AG08395 (cell line): ENCODE measurements around the gene SPX.
A peak's percentile ranks its signal among the peaks of the same experiment; 100 is the strongest.

Experiments used
- DNase-seq: peaks from one replicate; pipeline ENCODE4 v3.0.0; 2012; ENCODE audit warnings: mixed read lengths, low spot score

The SPX gene

GRCh38 chr12:21526053-21526452 is at the start of gene SPX:
Gene SPX, plus strand, starts transcription at chr12:21526296. Its CDS starts 177 bp downstream, at chr12:21526473.
- no peak for DNase-seq

- peak; percentile 43 for DNase-seq
Measured at GRCh38 chr12:21476949-21477348, 49.1 kb upstream of the SPX start.

GRCh38 chr12:21478756-21479455 is 47.2 kb upstream of the SPX start:
- DNase-seq, result no peak

GRCh38 chr12:21483531-21483930 is 42.6 kb upstream of the SPX start:
- DNase-seq, result no peak

- DNase-seq, result no peak
Measured at GRCh38 chr12:21485998-21486397, 40.1 kb upstream of the SPX start.

GRCh38 chr12:21499765-21500164 is 26.3 kb upstream of the SPX start:
- DNase-seq, result no peak

GRCh38 chr12:21500786-21501257 is 25.3 kb upstream of the SPX start:
- DNase-seq, result no peak

GRCh38 chr12:21501258-21502163 is 24.6 kb upstream of the SPX start, which contains the start of the genes GOLT1B and RECQL:
Gene GOLT1B, plus strand, starts transcription at chr12:21501789. Its CDS starts 135 bp downstream, at chr12:21501924.
Gene RECQL, minus strand, starts transcription at chr12:21501635. Its CDS starts 2,065 bp downstream, at chr12:21499570.
- DNase-seq, result peak; percentile 98

GRCh38 chr12:21502164-21502496 is 24.0 kb upstream of the SPX start:
- peak; percentile 38 for DNase-seq

- DNase-seq, result no peak
Measured at GRCh38 chr12:21502872-21503271, 23.2 kb upstream of the SPX start.

GRCh38 chr12:21505888-21506287 is 20.2 kb upstream of the SPX start:
- DNase-seq, result no peak

GRCh38 chr12:21507849-21508248 is 18.2 kb upstream of the SPX start:
- no peak for DNase-seq

GRCh38 chr12:21509768-21510167 is 16.3 kb upstream of the SPX start:
- DNase-seq, result no peak

- DNase-seq, result no peak
Measured at GRCh38 chr12:21516281-21516680, 9.8 kb upstream of the SPX start.

- no peak for DNase-seq
Measured at GRCh38 chr12:21518451-21518850, 7.6 kb upstream of the SPX start.

GRCh38 chr12:21521541-21521940 is 4.6 kb upstream of the SPX start:
- DNase-seq, result no peak

GRCh38 chr12:21523148-21523547 is 2.9 kb upstream of the SPX start:
- DNase-seq, result no peak

GRCh38 chr12:21526721-21527345 is 737 bp downstream of the SPX start:
- DNase-seq, result no peak

- DNase-seq, result peak; percentile 47
Measured at GRCh38 chr12:21527451-21528180, 1.5 kb downstream of the SPX start.

- no peak for DNase-seq
Measured at GRCh38 chr12:21528953-21529352, 2.9 kb downstream of the SPX start.

GRCh38 chr12:21529456-21529855 is 3.4 kb downstream of the SPX start:
- DNase-seq, result no peak
